Measurements from ENCODE around the gene CDC25C. TPM values are rescaled to one million over a fixed set of nuclear protein-coding genes. Genes with fewer than 3 reads are reported as not detected.

CDC25C gene
- total RNA-seq, 1 donor from 2014 or later, result not detected

GRCh38 chr5:138289296-138289695 lies 42.3 kb downstream of the CDC25C start:
- no peaks in the 10 kb centered on the region for H3K36me3 ChIP-seq
- H3K27ac ChIP-seq, result no peak overlapping the region
- H3K9me3 ChIP-seq, result no peaks in the 10 kb centered on the region
- H3K27me3 ChIP-seq, result no peaks in the 10 kb centered on the region
- intact Hi-C loops (cut with DNase I), result no loop called here
- no peaks in the 10 kb centered on the region for H3K4me1 ChIP-seq
- no peak for DNase-seq (ENCODE audit: low spot score in 2 of 2)
- no peak overlapping the region for H3K4me3 ChIP-seq
- TF ChIP-seq, protein P1, sequence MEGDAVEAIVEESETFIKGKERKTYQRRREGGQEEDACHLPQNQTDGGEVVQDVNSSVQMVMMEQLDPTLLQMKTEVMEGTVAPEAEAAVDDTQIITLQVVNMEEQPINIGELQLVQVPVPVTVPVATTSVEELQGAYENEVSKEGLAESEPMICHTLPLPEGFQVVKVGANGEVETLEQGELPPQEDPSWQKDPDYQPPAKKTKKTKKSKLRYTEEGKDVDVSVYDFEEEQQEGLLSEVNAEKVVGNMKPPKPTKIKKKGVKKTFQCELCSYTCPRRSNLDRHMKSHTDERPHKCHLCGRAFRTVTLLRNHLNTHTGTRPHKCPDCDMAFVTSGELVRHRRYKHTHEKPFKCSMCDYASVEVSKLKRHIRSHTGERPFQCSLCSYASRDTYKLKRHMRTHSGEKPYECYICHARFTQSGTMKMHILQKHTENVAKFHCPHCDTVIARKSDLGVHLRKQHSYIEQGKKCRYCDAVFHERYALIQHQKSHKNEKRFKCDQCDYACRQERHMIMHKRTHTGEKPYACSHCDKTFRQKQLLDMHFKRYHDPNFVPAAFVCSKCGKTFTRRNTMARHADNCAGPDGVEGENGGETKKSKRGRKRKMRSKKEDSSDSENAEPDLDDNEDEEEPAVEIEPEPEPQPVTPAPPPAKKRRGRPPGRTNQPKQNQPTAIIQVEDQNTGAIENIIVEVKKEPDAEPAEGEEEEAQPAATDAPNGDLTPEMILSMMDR (IDR thresholded peaks at IDR 0.05), result no peak

GRCh38 chr5:138287246-138287645 lies 44.4 kb downstream of the CDC25C start:
- DNase-seq (ENCODE audit: low spot score in 2 of 2), result no peak
- no peak overlapping the region for H3K4me3 ChIP-seq
- no peaks in the 10 kb centered on the region for H3K9me3 ChIP-seq
- no peaks in the 10 kb centered on the region for H3K27me3 ChIP-seq
- intact Hi-C loops (cut with DNase I), result no loop called here
- H3K4me1 ChIP-seq, result no peaks in the 10 kb centered on the region
- no peak overlapping the region for H3K27ac ChIP-seq
- no peaks in the 10 kb centered on the region for H3K36me3 ChIP-seq
- TF ChIP-seq, protein P1 (IDR thresholded peaks at IDR 0.05), result no peak

DNA sequence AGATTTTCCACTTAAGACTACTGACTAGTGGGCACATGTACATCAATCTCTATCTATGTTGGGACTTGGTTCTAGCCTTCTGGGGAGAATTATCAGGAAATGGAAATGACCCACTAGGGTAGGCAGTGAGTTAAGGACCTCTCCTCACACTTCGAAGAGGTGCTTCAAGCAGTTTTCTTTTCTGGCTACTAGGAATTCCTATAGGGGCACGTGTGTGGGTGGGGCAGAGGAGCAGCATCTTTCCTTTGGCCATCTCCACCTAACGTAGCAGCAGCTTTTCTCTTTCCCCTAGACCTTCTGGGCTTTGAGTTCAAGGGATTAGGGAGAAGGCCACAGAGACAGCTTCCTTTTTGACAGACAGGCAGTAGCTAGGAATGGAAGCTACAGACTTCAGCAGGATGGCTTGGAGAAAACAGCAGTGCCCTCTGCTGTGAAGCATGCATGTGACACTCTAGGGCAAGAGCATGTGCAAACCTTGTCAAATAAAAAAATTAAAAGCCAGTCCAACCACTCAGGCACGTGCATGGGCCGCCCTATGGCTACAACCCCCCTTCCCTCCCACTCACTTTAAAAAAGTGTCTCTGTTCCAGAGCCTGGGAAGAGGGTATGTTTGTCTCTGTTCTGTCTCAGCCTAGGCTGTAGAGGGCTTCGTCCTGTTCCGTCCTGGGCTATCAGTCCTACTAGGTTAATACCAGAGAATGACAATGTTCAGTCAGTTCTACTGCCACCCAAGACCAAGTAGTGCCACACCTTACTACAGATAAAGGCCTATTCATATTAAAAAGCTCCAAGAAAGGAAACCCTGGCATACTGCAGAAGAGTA lies 48.5 kb downstream of the CDC25C start:
- intact Hi-C loops (cut with DNase I), result loop anchor here (2.0 kb wide), 1 partner anchor 60 kb away; no protein-coding TSS in a partner anchor
- DNase-seq (ENCODE audit: low spot score in 2 of 2), result no peak

DNA sequence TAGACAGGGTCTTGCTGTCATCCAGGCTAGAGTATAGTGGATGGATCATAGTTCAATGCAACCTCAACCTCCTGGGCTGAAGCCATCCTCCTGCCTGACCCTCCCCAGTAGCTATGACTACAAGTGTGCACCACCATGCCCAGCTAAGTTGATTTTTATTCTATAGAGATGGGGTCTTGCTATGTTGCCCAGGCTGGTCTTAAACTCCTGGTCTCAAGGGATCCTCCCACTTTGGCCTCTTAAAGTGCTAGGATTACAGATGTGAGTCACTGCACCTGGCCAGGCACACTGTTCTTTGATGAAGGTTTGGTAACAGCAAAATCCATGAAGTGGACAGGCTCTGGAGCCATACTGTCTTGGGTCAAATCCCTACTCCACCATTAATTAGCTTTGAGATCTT lies 50.7 kb downstream of the CDC25C start:
- Histone ChIP-seq H3K4me3 (no peak overlapping the region), H3K27me3 (no peaks in the 10 kb centered on the region), H3K9me3 (no peaks in the 10 kb centered on the region), H3K36me3 (no peaks in the 10 kb centered on the region), H3K4me1 (no peaks in the 10 kb centered on the region), H3K27ac (no peak overlapping the region)
- DNase-seq (ENCODE audit: low spot score in 2 of 2), result no peak
- TF ChIP-seq, protein P1 (IDR thresholded peaks at IDR 0.05), result no peak
- intact Hi-C loops (cut with DNase I), result no loop called here

More for the DNA sequence above, 48.5 kb downstream of the CDC25C start:
- no peak overlapping the region for H3K4me3 ChIP-seq
- H3K9me3 ChIP-seq, result no peaks in the 10 kb centered on the region
- no peaks in the 10 kb centered on the region for H3K27me3 ChIP-seq
- H3K36me3 ChIP-seq, result no peaks in the 10 kb centered on the region
- no peaks in the 10 kb centered on the region for H3K4me1 ChIP-seq
- H3K27ac ChIP-seq, result no peak overlapping the region
- TF ChIP-seq, protein P1 (IDR thresholded peaks at IDR 0.05), result peak; percentile 12 to 38 (median 15)

- intact Hi-C loops (cut with DNase I), result no loop called here
- H3K4me3 ChIP-seq, result no peak overlapping the region
- no peaks in the 10 kb centered on the region for H3K27me3 ChIP-seq
- no peaks in the 10 kb centered on the region for H3K36me3 ChIP-seq
- H3K9me3 ChIP-seq, result no peaks in the 10 kb centered on the region
- DNase-seq (ENCODE audit: low spot score in 2 of 2), result no peak
- no peak overlapping the region for H3K27ac ChIP-seq
- TF ChIP-seq, protein P1 (IDR thresholded peaks at IDR 0.05), result no peak
- no peaks in the 10 kb centered on the region for H3K4me1 ChIP-seq
These were observed 55.1 kb downstream of the CDC25C start for GRCh38 chr5:138276402-138277054.
